ACHN (cell line): ENCODE data around the gene AOX1.
"Not testable (repeated sequence)": the region's sequence is repeated elsewhere in the genome, so short reads cannot be mapped to it uniquely, and the experiment has no call there.

ENCODE experiments used
- DNase-seq: peaks from one replicate; pipeline ENCODE4 v3.0.0-alpha.2; 2015
- in situ Hi-C: cut with HindIII; loops from 2 replicates; pipeline ENCODE4 v1.10.0; 2017; ENCODE audit warnings: low sequenced_read_pairs, low pct_ligation_motif_present, low pct_unique_long_range_greater_than_20kb

AOX1 gene

GRCh38 chr2:200585730-200586643 is at the start of gene AOX1:
Gene AOX1 (plus strand): TSS chr2:200586014. CDS start chr2:200586109, 95 bp downstream.
- in situ Hi-C loops = no loop called here
- no peak for DNase-seq

GRCh38 chr2:200538139-200538538 is 47.7 kb upstream of the AOX1 start:
- DNase-seq = no peak
- in situ Hi-C loops = no loop called here

- DNase-seq = no peak
- in situ Hi-C loops = no loop called here
Measured at GRCh38 chr2:200540793-200541192, 45.0 kb upstream of the AOX1 start.

DNA sequence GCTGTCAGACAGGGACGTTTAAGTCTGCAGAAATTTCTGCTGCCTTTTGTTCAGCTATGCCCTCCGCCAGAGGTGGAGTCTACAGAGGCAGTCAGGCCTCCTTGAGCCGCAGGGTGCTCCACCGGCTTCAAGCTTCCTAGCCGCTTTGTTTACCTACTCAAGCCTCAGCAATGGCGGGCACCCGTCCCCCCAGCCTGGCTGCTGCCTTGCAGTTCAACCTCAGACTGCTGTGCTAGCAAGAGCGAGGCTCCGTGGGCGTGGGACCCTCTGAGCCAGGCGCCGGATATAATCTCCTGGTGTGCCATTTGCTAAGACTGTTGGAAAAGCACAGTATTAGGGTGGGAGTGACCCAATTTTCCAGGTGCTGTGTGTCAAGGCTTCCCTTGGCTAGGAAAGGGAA is 19.2 kb upstream of the AOX1 start:
- DNase-seq, in situ Hi-C loops: not testable (repeated sequence)

- in situ Hi-C loops = no loop called here
- no peak for DNase-seq
Measured at GRCh38 chr2:200567932-200568331, 17.9 kb upstream of the AOX1 start.

DNA sequence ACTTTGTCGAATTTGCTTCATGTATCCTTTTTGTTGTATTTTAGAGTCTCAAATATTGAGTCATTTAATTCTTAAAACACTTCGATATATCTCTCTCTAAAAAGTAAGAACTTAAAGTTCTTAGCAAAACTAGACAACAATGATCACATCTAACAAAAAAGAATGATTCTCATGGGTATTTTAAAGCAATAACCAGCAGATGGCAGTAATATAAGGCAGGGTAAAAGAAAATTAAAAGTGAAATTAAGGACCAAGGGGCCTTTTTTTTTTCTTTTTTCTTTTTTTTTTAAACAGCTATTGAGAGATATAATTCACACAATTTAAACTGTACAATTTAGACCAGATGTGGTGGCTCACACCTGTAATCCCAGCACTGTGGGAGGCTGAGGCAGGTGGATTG is 9.9 kb upstream of the AOX1 start:
- in situ Hi-C loops = no loop called here
- DNase-seq = peak; percentile 48

GRCh38 chr2:200577027-200577426 is 8.8 kb upstream of the AOX1 start:
- in situ Hi-C loops = no loop called here
- DNase-seq = no peak

GRCh38 chr2:200578778-200579177 is 7.0 kb upstream of the AOX1 start:
- in situ Hi-C loops = no loop called here
- peak; percentile 46 for DNase-seq

DNA sequence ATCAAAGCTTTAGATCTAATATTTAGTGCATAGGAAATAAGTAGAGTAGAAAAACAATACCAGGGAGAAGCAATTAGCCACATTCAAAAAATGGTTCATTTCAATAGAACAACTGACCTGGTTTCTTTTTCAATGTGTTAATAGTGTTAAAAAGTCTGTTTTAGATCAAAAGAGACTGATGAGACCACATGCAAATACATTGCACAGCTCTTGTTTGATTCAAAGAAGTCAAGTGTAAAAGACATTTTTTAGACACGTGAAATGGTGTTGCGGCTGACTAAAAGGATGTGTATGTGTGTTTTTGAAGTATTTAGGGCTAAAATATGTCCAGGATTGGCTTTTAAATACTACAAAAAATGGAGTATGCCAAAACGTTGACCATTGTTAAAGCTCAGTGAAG is 1.2 kb upstream of the AOX1 start:
- in situ Hi-C loops = no loop called here

DNA sequence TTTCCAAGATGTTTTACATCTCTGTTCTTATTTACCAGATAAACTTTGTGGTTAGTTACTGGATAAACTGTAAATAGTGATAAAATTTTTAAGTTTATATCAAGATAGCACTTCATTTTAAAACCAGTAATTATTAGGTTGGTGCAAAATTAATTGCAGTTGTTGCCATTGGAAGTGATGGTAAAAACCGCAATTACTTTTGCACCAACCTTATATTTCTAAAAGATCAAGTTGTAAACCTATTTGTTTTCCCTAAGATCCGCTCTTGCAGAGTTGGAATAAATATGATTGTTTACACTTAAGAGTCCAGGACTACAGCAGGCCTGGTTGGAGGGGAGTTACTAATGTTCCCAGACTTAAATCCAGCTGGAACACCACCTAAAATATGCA is 479 bp upstream of the AOX1 start:
- in situ Hi-C loops = no loop called here
- DNase-seq = no peak

More for the DNA sequence above, 1.2 kb upstream of the AOX1 start:
- DNase-seq = no peak

DNA sequence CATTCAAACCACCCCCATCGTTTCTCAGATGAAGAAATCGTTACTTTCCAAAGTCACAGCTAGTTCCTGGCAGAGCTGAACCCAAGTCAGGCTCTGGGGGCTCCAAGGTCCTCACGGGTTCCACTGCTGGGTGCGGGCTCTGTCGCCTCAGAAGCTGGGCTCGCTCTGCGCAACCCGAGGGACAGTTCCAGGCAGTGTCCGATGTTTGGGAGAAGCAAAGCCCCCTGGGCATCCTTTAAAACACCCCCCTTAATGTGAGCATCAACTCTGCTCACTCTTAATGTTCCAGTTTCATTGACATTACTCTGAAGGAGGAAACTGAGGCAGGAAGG is 796 bp downstream of the AOX1 start:
- in situ Hi-C loops = no loop called here
- no peak for DNase-seq

GRCh38 chr2:200587007-200587616 is 1.3 kb downstream of the AOX1 start:
- DNase-seq = no peak
- in situ Hi-C loops = no loop called here

GRCh38 chr2:200588076-200588678 is 2.4 kb downstream of the AOX1 start:
- DNase-seq = no peak
- in situ Hi-C loops = no loop called here

DNA sequence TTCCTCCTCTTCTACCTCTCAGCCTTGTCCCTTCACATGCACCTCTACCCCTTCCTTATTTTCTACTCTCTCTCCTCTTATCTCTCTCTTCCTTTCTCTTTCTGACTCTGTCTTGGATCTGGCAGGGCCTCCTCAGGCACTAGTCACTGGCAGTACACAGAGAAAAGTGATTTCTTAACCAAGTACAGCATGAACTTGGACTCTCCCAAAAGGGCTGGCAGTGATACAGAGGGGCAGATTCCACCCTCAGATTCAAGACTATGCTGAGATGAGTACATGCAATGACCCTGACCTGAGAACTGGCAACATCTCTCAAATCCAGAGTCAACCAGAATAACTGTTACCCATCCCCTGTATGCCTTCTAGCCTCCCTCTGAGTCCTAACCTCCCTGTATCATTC is 4.3 kb downstream of the AOX1 start:
- in situ Hi-C loops = no loop called here

GRCh38 chr2:200591308-200591707 is 5.5 kb downstream of the AOX1 start:
- no peak for DNase-seq
- in situ Hi-C loops = no loop called here

More for the DNA sequence above, 4.3 kb downstream of the AOX1 start:
- DNase-seq = no peak

DNA sequence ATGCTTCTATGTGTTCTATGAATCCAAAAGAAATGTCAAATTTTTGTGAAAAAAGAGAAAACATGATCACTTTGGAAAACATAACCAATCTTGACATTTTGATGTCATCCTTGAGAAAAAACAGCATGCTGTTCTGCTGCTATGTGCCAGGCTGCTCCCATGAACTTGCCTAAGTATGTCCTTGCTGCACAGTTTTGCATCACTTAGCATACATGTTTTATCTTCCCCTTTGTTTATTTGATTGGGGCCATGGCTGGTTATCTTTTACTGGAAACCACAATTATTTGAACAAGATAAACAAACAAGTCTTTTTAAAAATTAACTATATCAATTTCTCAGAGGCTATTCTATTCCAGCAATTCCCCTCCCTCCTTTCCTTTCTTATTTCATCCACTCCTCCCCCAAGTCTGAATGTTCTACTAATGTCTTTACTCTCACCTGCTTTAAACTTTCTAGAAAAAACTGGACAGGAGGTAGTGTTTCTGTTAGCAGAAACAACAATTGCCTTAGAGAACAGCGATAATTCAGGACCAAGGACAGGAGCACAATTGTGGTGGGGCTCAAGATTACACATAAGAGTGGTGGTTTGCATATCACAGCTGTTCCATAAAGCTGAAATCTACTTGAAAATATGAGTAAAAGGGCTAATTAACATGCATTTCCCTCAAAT is 6.7 kb downstream of the AOX1 start:
- in situ Hi-C loops = no loop called here
- no peak for DNase-seq

- DNase-seq = no peak
- in situ Hi-C loops = no loop called here
Measured at GRCh38 chr2:200593905-200594304, 8.1 kb downstream of the AOX1 start.

- DNase-seq = no peak
- in situ Hi-C loops = no loop called here
Measured at GRCh38 chr2:200595913-200596312, 10.1 kb downstream of the AOX1 start.
